ENCODE data around the gene CCR4. TPM values are rescaled to one million over a fixed set of nuclear protein-coding genes. Genes with fewer than 3 reads are reported as not detected.
A peak's percentile ranks its signal among the peaks of the same experiment; 100 is the strongest.

CCR4 gene
- total and polyA plus RNA-seq, 2 experiments from 2014 or later: not detected

GRCh38 chr3:32954506-32954905, 3.1 kb downstream of the CCR4 start:
- TF ChIP-seq, protein P1, sequence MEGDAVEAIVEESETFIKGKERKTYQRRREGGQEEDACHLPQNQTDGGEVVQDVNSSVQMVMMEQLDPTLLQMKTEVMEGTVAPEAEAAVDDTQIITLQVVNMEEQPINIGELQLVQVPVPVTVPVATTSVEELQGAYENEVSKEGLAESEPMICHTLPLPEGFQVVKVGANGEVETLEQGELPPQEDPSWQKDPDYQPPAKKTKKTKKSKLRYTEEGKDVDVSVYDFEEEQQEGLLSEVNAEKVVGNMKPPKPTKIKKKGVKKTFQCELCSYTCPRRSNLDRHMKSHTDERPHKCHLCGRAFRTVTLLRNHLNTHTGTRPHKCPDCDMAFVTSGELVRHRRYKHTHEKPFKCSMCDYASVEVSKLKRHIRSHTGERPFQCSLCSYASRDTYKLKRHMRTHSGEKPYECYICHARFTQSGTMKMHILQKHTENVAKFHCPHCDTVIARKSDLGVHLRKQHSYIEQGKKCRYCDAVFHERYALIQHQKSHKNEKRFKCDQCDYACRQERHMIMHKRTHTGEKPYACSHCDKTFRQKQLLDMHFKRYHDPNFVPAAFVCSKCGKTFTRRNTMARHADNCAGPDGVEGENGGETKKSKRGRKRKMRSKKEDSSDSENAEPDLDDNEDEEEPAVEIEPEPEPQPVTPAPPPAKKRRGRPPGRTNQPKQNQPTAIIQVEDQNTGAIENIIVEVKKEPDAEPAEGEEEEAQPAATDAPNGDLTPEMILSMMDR (IDR thresholded peaks at IDR 0.05; ENCODE audit: low read depth, low read length): no peak
- no peak for DNase-seq (ENCODE audit: low read depth in 1 of 2, low spot score in 1 of 2)
- no peak overlapping the region for H3K4me3 ChIP-seq

GRCh38 chr3:32956750-32957570, 5.5 kb downstream of the CCR4 start:
- Histone ChIP-seq H3K4me3 (no peak overlapping the region), H3K9me3 (ENCODE audit: low read depth) (no peaks in the 10 kb centered on the region), H3K27ac (no peak overlapping the region), H3K36me3 (no peaks in the 10 kb centered on the region), H3K27me3 (no peaks in the 10 kb centered on the region), H3K4me1 (ENCODE audit: low read depth) (peaks cover 14% of the 10 kb centered on the region)
- DNase-seq (ENCODE audit: low read depth in 1 of 2, low spot score in 1 of 2): peak in 1 of 2 donors; percentile 60
- TF ChIP-seq, protein P1 (IDR thresholded peaks at IDR 0.05; ENCODE audit: low read depth, low read length): no peak

More at GRCh38 chr3:32954506-32954905, 3.1 kb downstream of the CCR4 start:
- Histone ChIP-seq H3K27me3 (no peaks in the 10 kb centered on the region), H3K4me1 (ENCODE audit: low read depth) (peaks cover 5% of the 10 kb centered on the region), H3K27ac (no peak overlapping the region), H3K9me3 (ENCODE audit: low read depth) (no peaks in the 10 kb centered on the region), H3K36me3 (no peaks in the 10 kb centered on the region)

- Histone ChIP-seq H3K27ac (no peak overlapping the region), H3K4me1 (ENCODE audit: low read depth) (peaks cover 17% of the 10 kb centered on the region), H3K27me3 (no peaks in the 10 kb centered on the region), H3K9me3 (ENCODE audit: low read depth) (no peaks in the 10 kb centered on the region), H3K36me3 (no peaks in the 10 kb centered on the region), H3K4me3 (no peak overlapping the region)
- DNase-seq (ENCODE audit: low read depth in 1 of 2, low spot score in 1 of 2): no peak
- TF ChIP-seq, protein P1 (IDR thresholded peaks at IDR 0.05; ENCODE audit: low read depth, low read length): no peak
These were observed 7.1 kb downstream of the CCR4 start for GRCh38 chr3:32958509-32958908.

DNA sequence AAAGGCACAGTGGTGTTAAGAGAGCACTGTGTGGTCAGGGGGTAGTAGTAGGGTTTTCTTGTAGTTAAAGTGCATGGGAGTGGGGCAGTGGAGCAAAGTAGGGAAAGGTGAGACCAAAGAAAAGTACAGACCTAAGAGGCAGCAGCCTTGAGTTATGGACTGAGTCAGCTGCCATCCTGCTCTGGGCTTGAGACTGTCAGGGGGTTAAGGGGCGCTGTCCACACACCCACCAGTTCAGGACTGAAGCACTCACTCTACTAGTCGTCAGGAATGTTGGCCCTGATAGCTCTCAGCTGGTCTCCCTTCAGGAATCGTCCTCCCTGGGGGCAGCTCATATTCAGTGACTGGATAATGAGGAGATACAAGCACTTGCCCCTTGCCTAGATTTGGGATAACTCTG, 7.9 kb downstream of the CCR4 start:
- no peaks in the 10 kb centered on the region for H3K9me3 ChIP-seq (ENCODE audit: low read depth)
- H3K27me3 ChIP-seq: no peaks in the 10 kb centered on the region
- H3K4me3 ChIP-seq: no peak overlapping the region
- peak in 1 of 2 donors; percentile 78 for DNase-seq (ENCODE audit: low read depth in 1 of 2, low spot score in 1 of 2)
- H3K27ac ChIP-seq: no peak overlapping the region
- no peaks in the 10 kb centered on the region for H3K36me3 ChIP-seq
- H3K4me1 ChIP-seq (ENCODE audit: low read depth): peaks cover 17% of the 10 kb centered on the region
- TF ChIP-seq, protein P1 (IDR thresholded peaks at IDR 0.05; ENCODE audit: low read depth, low read length): no peak

DNA sequence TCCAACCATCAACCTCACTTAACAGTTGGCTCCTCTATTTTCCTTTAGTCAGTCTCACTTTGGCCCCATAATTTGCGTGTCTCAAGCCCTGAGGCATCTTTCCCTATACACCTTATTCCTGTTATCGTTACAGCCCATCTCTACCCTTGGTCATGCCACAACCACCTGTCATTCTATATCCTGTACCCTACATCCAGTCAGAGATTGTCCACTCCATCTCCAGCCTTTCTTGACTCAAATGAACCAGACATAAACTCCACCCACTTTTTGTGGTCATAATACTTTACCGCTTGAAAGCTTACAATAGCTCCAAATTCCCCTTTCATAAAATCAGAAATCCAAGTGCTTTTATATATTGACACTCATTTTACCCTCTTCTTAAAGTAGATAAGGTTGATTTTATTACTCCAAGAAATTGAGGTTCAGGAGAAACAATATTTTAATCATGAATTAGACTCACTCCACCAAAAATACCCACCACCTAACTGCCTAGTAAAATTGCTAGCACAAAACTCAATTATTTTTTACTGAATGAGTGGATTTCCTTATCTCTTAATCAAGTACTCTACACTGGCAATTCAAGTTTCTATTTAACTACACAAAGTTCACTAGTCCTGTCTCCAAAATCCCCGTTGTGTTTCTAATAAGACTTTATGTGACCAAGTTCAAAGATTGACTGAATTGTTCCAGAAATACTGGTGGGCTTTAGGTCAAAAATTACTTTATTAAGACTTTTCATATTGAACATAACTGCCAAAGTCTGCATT, 9.1 kb downstream of the CCR4 start:
- no peak for DNase-seq (ENCODE audit: low read depth in 1 of 2, low spot score in 1 of 2)
- TF ChIP-seq, protein P1 (IDR thresholded peaks at IDR 0.05; ENCODE audit: low read depth, low read length): no peak
- no peaks in the 10 kb centered on the region for H3K36me3 ChIP-seq

More for the DNA sequence above, 9.1 kb downstream of the CCR4 start:
- H3K9me3 ChIP-seq (ENCODE audit: low read depth): no peaks in the 10 kb centered on the region
- peaks cover 17% of the 10 kb centered on the region for H3K4me1 ChIP-seq (ENCODE audit: low read depth)
- peak overlapping the region; percentile 27 for H3K27ac ChIP-seq
- no peak overlapping the region for H3K4me3 ChIP-seq
- no peaks in the 10 kb centered on the region for H3K27me3 ChIP-seq

Measured in cardiac muscle cell (in vitro differentiated cells and primary cell).